DMS 273 (cell line): Measurements from ENCODE around the gene MYRIP.
A peak's percentile ranks its signal among the peaks of the same experiment; 100 is the strongest.

Experiments used
- DNase-seq: peaks from one replicate; lab custom pipeline; 2025; ENCODE audit not compliant: unreplicated experiment; lab: John Stamatoyannopoulos, UW

MYRIP gene

DNA sequence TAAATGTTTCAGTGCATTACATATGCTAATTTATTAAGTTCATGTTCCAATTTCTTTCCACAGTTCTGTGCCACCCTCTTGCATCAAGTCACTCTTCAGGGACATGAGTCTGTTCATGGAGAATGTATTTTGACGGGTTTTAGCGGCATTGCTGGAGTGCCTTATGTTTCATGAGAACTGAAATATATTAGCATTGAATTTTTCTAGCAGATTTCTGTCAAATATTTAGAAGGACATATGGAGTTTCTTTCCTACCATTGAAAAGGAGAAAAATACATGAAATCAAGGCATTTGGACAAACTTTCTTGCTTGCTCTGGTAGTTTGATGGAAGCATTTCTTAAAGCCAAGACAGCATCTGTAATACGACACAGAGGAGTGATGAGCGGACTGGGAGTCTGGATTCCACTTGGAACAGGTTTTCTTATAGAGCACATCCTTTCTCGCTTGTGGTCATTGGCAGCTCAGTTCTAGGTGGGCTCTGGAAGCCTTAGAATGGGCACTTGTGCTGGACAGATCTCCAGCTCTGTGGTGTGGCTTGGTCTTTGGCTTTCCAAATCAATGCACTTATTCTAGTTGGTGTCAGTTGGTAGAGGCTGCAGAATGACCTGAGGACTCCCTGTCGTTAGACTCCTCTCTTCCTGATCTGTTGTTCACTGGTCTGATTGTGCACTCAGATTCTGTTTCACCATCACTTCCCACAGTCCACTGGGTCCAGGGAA is 415.5 kb downstream of the MYRIP start:
- no peak for DNase-seq

DNA sequence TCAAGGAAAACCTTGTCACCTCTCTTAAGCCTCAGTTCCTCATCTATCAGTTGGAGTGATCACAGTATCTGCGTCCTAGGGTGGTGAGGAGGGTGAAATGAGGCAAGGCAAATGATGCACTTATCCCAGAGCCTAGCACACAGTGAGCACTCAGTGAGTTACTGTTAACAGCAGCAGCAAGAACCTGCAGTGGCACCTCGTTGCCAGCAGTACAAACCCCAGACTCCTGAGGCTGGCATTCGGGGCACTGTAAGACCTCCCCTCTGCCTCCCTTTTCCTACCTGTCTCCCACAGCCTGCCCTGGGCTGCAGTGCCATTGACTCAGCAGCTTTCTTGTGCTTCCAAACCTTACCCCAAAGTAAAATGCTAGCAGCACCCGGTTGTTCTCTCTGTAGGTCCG is 417.2 kb downstream of the MYRIP start:
- DNase-seq, result no peak

DNA sequence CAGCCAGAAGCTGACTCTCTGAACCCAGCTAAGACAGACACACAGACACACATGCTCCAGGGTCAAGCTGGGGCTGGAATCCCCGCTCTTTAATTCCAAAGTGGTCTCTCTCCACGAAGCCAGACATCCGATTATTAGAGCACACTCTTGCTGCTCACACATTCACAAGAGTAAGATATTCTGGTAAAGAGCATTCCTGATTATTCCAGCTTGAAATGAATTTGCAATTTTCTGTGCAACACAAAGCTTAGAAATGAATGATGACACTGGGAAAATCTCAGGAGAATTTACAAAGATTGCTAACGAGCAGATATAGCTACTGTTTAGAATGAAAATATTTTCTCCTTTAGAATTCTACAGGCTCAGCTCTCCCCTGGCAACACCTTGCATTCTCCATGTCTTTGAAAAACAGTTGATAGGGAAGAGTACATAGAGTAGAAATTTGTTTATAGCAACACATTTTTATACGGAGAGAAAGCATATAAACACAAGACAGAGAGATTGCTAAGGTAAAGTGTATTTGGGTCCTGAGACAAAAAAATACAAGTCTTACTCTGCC is 419.5 kb downstream of the MYRIP start:
- no peak for DNase-seq

DNA sequence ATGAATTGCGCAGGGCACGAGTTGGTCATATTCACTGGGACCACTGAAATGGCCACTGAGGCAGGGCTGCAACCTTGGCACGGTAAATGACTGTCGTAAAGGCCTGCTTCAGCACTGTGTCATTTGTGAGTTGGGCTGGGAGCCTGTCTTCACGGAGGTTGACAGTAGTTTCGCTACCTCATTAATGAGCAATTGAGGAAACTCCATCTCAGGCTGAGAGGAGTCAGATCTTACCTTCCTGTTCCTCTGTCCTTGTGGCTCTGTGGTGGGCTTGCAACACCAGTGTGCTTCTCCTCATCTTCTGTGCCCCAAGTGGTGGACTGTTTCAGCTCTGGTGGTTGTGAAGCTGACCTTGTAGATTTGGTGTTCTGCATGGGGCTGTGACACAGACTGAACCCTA is 420.0 kb downstream of the MYRIP start:
- DNase-seq, result no peak

DNA sequence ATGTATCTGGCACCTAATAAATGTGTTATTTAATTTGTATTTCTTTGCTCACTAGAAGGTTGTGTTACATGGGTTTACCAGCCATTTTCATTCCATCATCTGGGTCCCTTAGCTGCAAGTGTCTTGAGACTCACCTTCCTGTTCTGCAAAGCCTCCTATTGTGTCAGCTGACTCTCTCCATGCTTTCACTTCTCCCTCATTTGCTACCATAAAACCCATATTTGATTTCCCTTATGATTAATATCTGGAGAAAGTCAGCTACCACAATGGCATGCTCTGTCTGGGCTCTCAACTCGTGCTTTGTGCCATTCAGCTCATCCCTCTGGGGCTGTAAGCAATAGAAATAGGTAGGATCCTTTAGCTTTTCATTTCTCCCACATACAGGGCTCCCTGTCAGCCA is 420.6 kb downstream of the MYRIP start:
- no peak for DNase-seq

DNA sequence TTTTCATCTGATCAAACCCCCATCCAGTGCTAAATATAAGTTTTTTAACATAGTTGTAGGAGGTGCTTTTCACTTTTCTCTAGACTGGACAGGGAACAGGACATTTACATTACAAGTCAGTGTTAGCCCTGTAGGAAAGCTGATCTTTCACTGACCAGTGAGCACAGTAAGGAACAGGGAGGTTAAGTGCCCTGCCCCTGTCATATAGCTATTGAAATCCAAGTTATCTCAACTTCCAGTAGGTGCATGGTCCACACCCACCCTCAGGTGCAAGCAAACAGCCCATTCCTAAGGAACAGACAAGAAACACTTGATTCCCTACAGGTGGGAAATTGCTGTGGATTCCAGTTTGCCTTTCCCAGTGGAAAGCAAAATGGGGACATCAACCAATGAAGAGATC is 421.0 kb downstream of the MYRIP start:
- DNase-seq, result no peak

DNA sequence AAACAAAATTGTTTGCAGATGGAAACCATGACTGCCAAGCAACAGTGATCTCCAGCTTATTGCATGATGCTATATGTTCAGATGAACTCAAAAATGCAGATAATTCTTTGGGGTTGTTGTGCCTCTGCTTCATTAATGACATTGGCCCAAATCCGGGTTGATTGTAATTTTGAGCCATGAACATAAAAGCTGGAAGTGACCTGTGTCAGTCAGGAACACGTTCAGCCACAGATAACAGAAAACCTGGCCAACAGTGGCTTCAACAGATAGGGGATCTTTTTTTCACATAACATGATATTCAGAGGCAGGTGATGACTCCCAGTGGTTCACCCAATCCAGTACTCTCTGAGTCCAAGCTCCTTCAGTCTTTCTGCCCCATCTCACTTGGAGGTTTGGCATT is 423.2 kb downstream of the MYRIP start:
- no peak for DNase-seq

DNA sequence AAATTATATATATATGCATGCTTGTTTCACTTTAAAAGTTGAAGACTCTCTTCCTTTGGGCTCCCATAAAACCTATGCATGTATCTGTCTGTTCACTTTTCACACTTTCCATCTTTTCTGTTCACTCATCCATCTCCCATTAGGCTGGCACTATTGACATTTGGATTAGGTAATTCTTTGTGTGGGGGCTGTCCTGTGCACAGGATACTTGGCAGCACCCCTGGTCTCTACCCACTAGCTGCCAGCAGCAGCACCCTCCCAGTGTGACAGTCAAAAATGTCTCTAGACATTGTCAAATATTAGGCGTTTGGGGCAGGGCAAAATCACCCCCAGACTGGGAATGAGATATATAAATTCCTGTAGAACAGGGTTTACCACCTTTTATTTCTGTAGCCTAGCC is 427.8 kb downstream of the MYRIP start:
- no peak for DNase-seq

DNA sequence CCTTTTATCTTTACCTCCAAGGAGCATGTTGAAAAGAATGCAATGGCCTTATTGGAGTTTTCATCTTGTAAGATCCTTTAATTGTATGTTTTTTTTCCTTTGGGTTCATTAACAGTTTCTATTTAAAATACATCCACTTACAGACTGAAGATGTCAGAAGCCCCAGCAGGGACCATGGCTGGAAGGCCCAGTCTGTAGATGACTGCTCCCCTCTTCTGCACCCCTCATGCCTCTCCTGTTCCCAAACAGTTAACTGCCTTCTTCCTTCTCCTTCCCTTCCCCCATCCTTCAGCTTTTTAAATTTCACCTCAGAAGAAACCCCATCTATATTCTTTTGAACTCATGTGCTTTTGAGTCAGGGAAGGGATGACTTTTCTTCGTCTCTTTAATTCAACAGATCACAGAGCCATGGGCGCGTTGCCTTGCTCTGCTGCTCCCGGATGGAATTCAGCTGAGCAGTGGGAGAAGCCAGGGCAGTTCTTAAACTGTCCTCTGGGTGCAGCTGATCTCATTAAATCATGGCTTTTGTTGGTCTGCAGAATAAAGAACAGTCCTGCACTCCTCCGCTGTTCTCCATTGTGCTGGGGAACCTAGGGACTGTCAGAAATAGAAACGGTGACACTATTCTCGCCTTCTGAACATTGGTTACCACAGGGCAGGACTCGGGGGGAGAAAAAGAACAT is 428.6 kb downstream of the MYRIP start:
- DNase-seq, result no peak

DNA sequence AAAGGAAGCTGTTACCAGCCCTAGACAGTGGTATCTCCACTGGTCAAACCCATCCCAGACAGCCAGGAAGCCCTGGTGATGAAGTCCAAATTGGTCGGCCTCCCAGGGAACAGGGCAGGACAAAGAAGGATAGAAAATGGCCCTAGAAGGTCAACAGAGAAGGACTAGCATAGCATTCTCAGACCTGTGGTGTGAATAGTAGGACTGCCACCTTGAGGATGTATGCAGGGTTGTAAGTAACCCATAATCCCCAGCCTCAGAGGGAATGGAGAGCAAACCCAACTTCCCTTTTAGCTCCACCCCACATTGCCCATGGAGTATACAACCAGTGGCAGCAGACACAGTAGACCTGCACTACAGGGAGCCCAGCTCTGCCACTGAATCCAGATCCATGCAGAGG is 431.5 kb downstream of the MYRIP start:
- no peak for DNase-seq

DNA sequence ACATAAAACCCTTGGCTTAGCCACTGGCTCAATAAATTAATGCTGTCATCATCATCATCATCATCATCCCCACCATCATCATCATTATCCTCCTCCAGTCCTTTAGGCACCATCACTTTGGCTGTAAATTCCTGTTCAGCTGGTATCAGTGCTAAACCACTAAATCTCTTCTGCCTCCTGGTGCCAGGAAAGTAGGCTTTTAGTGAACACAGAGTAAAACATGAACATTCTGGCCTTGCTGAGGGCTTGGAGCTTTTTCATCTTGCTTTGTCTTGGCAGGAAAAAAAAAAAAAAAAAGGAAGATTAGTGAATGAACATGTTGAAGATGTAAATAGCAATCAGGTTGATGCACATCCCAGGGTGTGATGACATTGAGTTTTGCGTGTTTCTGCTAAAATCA is 432.8 kb downstream of the MYRIP start:
- DNase-seq, result no peak

DNA sequence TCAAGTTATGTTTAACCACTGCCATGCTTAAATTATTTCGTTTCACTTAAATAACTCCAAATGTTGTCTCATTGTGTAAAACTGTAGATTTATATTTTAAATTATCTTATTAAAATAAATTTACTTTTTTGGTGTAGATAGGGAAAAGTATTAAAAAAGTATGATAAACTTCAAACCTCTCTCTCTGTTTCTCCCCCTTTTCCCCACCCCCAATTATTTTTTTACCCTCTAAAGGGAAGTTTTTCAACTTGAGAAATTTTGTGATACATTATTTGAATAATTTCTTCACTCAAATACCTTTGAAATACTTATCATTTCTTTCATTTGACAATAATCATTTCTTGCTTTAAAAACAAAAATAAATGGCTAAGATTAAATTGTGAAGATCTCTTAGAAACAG is 433.2 kb downstream of the MYRIP start:
- DNase-seq, result no peak

DNA sequence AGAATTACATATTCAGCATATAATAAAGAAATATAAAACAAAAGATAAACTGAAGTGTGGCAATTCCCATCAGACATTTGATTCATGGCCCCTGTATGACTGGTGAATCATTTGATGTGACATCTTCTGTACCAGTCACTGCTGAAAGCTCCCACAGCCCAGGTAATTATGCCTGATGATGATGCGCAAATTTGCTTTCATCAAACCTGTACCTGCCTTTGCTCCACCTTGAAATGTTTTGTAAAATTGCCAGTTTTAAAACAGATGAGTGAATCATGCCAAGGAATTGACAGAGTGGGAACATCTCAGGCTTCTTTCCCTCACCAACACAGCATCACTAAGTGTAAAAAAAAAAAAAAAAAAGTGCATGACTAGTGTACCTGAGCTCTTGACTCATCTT is 433.6 kb downstream of the MYRIP start:
- no peak for DNase-seq

DNA sequence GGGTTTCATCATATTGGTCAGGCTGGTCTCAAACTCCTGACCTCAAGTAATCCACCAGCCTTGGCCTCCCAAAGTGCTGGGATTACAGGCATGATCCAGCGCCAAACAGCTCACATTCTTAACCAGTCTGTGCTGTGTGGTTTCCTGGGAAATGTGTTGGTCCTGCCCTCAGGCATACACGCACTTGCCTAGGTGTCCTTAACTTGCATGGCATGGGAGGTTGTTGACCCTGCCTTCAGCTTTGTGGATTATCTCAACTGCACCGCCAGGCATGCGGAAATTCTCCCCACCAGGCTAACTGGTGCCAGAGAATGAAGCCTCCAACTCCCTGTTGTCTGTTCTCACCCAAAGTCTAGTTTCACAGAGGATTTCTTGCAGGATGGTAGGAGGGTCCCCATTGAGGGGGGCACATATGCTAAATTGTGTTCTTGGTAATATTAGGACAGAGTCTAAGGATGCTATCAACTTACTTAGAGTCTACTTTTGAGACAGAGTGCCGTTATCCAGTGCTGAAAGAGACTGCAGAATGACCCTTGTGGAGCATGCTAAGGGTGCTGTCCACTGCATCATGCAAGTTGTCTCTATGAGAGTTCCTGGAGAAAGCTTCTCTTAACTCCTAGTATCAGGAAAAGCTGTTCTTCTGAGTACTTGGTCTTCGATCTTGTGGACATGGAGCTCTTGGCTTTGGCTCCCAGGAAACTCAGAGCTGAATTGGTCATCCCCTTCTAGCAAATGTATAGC is 438.5 kb downstream of the MYRIP start:
- no peak for DNase-seq

DNA sequence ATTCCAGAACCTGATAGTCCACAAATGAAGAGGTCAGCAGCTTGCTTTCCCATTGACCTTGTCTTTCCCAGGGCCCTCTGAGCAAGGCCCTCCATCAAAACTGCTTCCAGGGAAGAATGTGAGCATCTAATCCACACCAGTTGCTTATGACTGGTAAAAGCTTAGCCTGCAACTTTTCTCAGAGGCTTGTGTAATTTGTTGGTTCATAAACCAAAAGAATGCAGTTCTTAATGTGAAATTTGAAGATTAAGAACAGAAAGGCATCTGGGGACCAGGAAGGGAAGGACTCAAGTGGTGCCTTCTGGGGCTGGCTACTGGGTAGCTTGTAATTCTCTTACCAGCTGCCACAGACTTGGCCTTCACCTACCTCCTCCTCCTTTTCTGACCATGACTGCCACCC is 439.2 kb downstream of the MYRIP start:
- no peak for DNase-seq

DNA sequence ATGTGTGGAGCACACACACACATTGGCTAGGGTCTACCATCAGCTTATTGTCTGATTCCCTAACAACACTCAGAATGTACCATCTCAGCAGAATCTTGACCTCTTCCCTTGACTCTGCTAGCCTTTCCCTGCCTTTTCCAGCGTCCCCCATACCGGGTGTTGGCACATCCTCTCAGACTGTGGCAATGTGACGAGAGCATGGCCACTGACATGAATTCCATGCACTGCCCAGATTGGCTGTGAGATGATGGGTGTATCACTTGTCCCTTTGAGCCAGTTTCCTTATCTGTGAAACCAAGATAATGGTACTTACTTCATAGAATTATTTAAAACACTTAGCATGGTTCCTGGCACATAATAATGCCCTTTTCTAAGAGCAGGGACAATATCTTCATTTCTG is 439.8 kb downstream of the MYRIP start:
- no peak for DNase-seq

DNA sequence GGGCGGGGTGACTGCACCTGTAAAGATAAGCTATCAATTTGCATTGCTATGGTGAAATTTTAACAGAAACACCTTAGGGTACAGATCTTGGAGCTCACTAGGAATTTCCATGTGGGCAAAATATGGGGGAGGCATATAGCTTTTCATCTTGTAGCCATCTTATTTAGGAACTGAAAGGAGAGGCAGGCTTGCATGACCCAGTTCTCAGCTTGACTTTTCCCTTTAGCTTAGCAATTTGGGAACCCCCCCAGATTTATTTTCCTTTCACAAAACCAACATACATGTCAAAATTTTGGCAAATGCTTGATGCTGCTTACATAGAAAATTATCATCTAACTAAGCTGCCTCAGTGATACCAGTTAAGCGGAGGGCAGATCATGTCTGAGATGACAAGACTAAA is 445.1 kb downstream of the MYRIP start:
- no peak for DNase-seq

DNA sequence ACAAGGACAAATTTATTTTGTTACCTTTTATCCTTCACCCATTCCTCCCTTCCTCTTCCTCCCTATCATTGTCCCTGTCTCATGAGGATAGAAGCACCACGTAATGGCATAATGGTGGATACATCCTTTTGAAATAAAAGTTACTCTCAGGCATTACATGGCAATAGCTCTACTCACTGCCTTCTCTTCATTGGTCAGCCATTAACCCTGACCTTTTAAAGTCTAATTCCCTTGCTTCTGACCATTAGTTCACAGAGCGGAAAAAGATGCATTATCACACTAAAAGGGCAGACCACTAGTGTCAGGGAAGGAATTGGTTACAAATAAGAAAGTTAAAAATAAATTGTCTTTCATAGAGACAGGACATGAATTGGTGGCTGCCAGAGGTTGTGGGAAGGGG is 445.5 kb downstream of the MYRIP start:
- DNase-seq, result no peak

DNA sequence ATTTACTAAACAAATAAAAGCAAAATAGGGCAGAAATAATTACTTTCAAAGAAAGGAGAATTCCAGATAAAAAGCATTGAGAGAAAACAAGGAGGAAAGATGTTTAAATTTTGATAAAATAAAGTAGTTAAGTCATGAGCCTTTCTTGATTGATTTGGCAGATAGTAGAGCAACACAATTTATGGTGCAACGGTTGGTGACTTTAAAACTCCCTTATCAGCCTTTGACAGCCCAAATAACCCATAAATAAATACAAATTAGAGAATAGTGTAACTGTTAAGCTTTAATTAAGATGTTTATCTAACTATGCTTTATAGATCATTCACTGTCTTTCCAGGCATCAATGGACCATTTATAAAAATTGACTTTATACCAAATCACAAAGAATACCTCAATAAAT is 446.1 kb downstream of the MYRIP start:
- DNase-seq, result no peak

DNA sequence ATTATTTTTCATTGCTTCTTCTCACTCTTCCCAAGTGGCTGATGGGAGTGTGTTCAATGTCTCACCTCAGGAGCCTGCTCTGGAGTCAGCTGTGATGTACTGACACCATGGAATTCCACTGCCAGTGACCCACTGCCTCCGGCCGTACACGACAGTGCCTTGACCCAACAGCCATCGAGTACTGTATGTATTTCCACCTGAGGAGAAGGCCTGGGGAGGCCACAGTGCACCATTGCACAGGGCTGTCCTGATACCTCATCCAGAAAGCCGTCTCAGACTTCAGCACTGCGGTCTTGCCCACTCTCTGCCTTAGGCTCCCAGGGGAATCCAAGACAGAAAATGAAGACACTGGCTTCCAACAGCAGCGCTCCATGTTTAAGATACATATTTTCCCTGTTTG is 448.7 kb downstream of the MYRIP start:
- DNase-seq, result no peak

DNA sequence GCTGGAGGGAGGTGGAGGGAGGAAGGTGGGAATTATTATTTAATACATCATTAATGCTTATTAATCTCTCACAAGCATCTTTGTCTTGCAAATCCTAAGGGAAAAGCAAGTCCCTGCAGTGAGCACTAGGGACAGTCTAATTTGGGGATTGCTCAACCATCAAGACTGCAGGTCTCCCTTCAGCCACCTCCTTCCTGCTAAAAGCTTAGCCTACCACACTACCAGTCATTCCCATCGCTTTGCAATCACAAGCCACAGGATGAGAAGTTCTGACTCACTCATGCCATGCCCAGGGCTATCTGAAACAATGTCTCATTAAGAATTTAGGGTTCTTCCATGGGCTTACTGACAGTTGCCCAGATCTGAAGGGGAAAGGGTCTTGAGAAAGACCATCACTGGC is 449.1 kb downstream of the MYRIP start:
- no peak for DNase-seq

DNA sequence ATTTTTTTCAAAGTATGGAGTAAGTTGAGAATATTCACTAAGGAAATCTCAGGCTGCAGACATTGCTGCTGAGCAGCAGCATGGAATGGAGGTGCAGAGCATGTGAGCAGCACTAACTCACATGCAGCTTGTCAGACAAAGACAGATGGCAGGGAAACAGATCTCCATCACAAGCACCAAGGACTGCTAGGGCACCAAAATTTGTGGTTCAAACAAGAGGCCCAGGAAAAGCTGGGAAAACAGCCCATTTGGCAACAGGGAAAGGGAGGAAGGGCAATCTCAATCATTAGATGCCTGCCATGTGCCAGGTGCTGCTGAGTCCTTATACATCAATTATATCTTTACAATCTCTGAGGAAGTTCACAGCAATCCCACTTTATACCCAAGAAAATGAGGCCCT is 452.9 kb downstream of the MYRIP start:
- peak; percentile 46 for DNase-seq
